GM12891 (cell line): ENCODE results near the gene UNK.

ENCODE experiments used
- POLR2A ChIP-seq: IDR thresholded peaks from 2 replicates; pipeline ENCODE4 v1.6.1; 2011; ENCODE audit warnings: low read depth, low read length, control low read depth
- POLR2AphosphoS5 ChIP-seq: IDR thresholded peaks from 2 replicates; pipeline ENCODE4 v1.6.1; 2011; ENCODE audit warnings: low read depth, low read length, control low read depth
- SPI1 ChIP-seq: IDR thresholded peaks from 2 replicates; pipeline ENCODE4 v1.6.1; 2011; ENCODE audit warnings: low read depth, low read length, control low read depth
- TAF1 ChIP-seq: IDR thresholded peaks from 2 replicates; pipeline ENCODE4 v1.6.1; 2011; ENCODE audit warnings: low read depth, low read length, control low read depth

DNA sequence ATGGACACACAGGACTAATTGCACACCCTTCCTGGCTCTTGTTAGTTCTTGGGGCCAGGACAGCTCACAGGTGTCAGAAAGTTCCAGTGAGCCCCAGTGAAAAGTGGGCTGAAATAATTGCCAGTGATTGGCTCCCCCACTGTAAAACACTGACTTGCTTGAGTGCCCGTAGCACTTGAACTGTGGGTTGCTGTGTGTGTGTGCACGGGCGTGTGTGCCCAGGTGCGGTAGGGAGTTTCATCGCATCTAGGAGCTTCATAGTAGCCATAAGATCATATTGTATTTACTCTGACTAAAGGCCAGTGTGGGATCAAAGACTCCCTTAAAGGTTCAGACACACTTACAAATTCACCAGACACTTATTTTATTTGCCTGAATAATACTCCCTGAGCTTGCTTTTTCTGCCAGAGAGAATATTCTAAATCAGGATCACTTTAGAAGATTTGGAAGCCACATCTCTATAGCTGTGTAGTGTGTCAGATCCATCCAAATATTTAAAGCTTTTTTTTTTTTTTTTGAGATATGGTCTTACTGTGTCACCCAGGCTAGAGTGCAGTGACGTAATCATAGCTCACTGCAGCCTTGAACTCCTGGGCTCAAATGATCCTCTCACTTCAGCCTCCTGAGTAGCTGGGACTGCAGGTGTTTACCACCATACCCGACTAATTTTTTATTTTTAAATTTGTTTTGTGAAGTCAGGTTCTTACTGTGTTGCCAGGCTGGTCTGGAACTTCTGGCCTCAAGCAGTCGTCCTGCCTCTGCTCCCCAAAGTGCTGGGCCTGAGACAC, 11.4 kb downstream of the UNK start:
- TF ChIP-seq POLR2AphosphoS5, result no peak
- TF ChIP-seq POLR2A, result no peak
- no peak for TF ChIP-seq TAF1
- no peak for TF ChIP-seq SPI1
